ENCODE data around the gene PLCB4.

GRCh38 chr20:9025011-9025410, 43.9 kb upstream of the PLCB4 start:
- TF ChIP-seq CTCF (conservative IDR thresholded peaks at IDR 0.05; ENCODE audit: low read depth in 2 of 2), result no peak
- TF ChIP-seq REST (IDR thresholded peaks at IDR 0.05; ENCODE audit: unreplicated experiment), result no peak
- no peak for TF ChIP-seq EZH2 (IDR thresholded peaks at IDR 0.05; ENCODE audit: low read depth, unreplicated experiment)
- no peak for TF ChIP-seq ETS1 (IDR thresholded peaks at IDR 0.05)
- TF ChIP-seq ZNF331 (CRISPR knock-in tag; IDR thresholded peaks at IDR 0.05; ENCODE audit: low read depth), result no peak
- no peak for TF ChIP-seq CREB1 (CRISPR knock-in tag; IDR thresholded peaks at IDR 0.05; ENCODE audit: low read depth)
- TF ChIP-seq POLR2AphosphoS5 (IDR thresholded peaks at IDR 0.05; ENCODE audit: low read depth), result no peak
- no peak for TF ChIP-seq EZH2phosphoT487 (IDR thresholded peaks at IDR 0.05; ENCODE audit: unreplicated experiment)
- TF ChIP-seq JUNB (IDR thresholded peaks at IDR 0.05; ENCODE audit: unreplicated experiment), result no peak
- no peak for TF ChIP-seq NANOG (IDR thresholded peaks at IDR 0.05; ENCODE audit: borderline replicate concordance)
- TF ChIP-seq STAT1 (IDR thresholded peaks at IDR 0.05; ENCODE audit: unreplicated experiment), result no peak
- no peak for TF ChIP-seq ZNF462 (CRISPR knock-in tag; IDR thresholded peaks at IDR 0.05)

Data from GM23338 (cell line).